Calu3 (cell line): ENCODE measurements around the gene TNS1. TPM values are rescaled to one million over a fixed set of nuclear protein-coding genes. Genes with fewer than 3 reads are reported as not detected.

Experiments
- BruUV-seq: library from RNA; stranded (reverse); fragments of 400-500 nt; replicated peaks from 2 replicates; lab custom pipeline; 2021; lab: Mats Ljungman, UMichigan
- CTCF ChIA-PET: fragments of 300-600 bp; sonication (Branson Sonifier 250); formaldehyde crosslinking; loops from one replicate; lab custom pipeline; 2022; ENCODE audit warnings: antibody characterized with exemption; lab: Charles Lee
- DNase-seq: peaks from one replicate; pipeline ENCODE4 v3.0.0; 2022
- H3K27ac Mint-ChIP-seq: one replicate; pipeline ENCODE4 v1.8.0; 2022; ENCODE audit warnings: mixed read lengths; ENCODE audit not compliant: unreplicated experiment
- H3K27me3 Mint-ChIP-seq: one replicate; pipeline ENCODE4 v1.8.0; 2022; ENCODE audit warnings: mixed read lengths; ENCODE audit not compliant: unreplicated experiment
- H3K36me3 Mint-ChIP-seq: one replicate; pipeline ENCODE4 v1.8.0; 2022; ENCODE audit warnings: mild to moderate bottlenecking, moderate library complexity, mixed read lengths; ENCODE audit not compliant: insufficient read depth, unreplicated experiment
- H3K4me1 Mint-ChIP-seq: one replicate; pipeline ENCODE4 v1.8.0; 2022; ENCODE audit warnings: mild to moderate bottlenecking, low read depth, mixed read lengths; ENCODE audit not compliant: unreplicated experiment
- H3K4me3 Mint-ChIP-seq: one replicate; pipeline ENCODE4 v1.8.0; 2022; ENCODE audit warnings: mild to moderate bottlenecking, low read depth, moderate library complexity, mixed read lengths; ENCODE audit not compliant: unreplicated experiment
- H3K9me3 Mint-ChIP-seq: one replicate; pipeline ENCODE4 v1.8.0; 2022; ENCODE audit warnings: low read depth, mixed read lengths; ENCODE audit not compliant: unreplicated experiment
- intact Hi-C: fragments of 100-400 bp; cut with micrococcal nuclease; formaldehyde crosslinking; loops from one replicate; pipeline ENCODE4 v1.10.0; 2022; ENCODE audit not compliant: unreplicated experiment
- total RNA-seq: library from RNA; stranded (reverse); gene quantifications from 2 replicates; pipeline ENCODE4 v1.2.3, GENCODE V29; 2022
- TF ChIP-seq, protein P1 (sequence below): fragments of 200-600 bp; IDR thresholded peaks from one replicate; pipeline ENCODE4 v1.8.0; 2022; ENCODE audit warnings: antibody characterized with exemption; ENCODE audit not compliant: unreplicated experiment

TNS1 gene
- total RNA-seq, 1 experiment from 2014 or later, result 2.2 TPM

DNA sequence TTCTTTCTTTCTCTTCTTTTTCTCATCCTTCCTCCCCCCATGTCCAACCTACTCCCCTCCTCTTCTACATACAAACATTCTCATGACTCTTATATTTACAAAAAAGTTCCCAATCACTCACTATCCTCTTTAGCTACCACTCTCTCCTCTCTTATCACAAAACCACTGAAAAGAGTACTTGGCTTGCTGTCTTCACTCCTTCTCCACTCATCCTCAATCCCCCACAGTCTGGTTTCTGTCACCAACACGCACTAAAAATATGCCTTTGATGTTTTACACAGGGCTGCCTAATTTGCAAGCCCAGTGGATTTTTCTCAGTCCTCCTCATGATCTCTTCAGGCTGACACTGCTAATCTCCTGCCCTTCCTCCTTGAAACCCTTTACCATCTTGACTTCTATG lies 159.5 kb downstream of the TNS1 start:
- no TSS peak for BruUV-seq
- CTCF ChIA-PET, result no interaction called here
- no peak for DNase-seq
- intact Hi-C loops, result no loop called here
- H3K36me3 Mint-ChIP-seq, result no peaks in the 10 kb centered on the region
- H3K4me3 Mint-ChIP-seq, result no peak overlapping the region
- H3K9me3 Mint-ChIP-seq, result no peaks in the 10 kb centered on the region
- TF ChIP-seq, protein P1, sequence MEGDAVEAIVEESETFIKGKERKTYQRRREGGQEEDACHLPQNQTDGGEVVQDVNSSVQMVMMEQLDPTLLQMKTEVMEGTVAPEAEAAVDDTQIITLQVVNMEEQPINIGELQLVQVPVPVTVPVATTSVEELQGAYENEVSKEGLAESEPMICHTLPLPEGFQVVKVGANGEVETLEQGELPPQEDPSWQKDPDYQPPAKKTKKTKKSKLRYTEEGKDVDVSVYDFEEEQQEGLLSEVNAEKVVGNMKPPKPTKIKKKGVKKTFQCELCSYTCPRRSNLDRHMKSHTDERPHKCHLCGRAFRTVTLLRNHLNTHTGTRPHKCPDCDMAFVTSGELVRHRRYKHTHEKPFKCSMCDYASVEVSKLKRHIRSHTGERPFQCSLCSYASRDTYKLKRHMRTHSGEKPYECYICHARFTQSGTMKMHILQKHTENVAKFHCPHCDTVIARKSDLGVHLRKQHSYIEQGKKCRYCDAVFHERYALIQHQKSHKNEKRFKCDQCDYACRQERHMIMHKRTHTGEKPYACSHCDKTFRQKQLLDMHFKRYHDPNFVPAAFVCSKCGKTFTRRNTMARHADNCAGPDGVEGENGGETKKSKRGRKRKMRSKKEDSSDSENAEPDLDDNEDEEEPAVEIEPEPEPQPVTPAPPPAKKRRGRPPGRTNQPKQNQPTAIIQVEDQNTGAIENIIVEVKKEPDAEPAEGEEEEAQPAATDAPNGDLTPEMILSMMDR, result no peak
- peaks cover under 1% of the 10 kb centered on the region for H3K27me3 Mint-ChIP-seq
- no peaks in the 10 kb centered on the region for H3K4me1 Mint-ChIP-seq
- H3K27ac Mint-ChIP-seq, result no peak overlapping the region

DNA sequence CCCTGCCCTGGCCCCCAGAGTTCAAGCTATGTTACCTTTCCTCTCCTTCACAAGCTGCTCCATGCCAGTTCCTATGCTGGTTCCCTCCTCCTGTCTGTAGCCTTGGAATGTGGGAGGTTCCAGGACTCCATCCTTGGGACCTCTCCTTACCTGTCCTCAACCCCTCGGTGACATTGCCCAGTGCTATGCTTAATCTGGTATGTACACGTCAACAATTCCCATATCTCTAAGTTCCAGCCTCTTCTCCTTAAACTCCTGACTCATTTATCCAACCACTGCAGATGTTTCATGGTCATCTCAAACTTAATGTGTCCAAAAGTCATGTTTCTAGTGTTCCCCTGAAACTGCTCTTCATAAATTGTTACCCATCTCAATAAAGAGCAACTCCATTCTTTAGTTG lies 160.8 kb downstream of the TNS1 start:
- DNase-seq, result no peak
- no TSS peak for BruUV-seq
- H3K4me3 Mint-ChIP-seq, result no peak overlapping the region

DNA sequence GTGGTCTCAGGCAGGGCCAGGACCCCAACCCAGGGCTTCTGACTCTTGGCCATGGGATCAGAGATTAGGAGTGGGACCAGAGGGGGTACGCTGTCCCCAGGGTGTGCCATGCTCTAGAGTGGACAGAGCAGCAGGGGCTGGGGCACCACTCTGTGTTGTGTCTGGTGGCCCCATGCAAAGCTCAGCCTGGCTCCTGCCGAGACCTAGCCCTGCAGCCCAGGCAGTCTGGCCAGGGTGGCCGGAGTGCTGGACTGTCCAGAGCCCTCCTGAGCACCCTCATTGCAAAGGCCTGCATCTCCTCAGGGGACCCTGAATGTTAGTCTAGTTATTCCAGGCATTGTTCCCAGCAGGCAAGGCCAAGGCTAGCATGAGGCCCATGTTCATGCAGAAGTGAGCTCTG lies 162.3 kb downstream of the TNS1 start:
- TF ChIP-seq, protein P1, result no peak
- CTCF ChIA-PET, result no interaction called here
- BruUV-seq, result no TSS peak
- DNase-seq, result no peak
- Mint-ChIP-seq H3K27ac (no peak overlapping the region), H3K4me3 (no peak overlapping the region), H3K4me1 (no peaks in the 10 kb centered on the region), H3K9me3 (no peaks in the 10 kb centered on the region), H3K36me3 (no peaks in the 10 kb centered on the region), H3K27me3 (peaks cover 28% of the 10 kb centered on the region)
- intact Hi-C loops, result no loop called here

More for the DNA sequence above, 160.8 kb downstream of the TNS1 start:
- TF ChIP-seq, protein P1, result no peak
- CTCF ChIA-PET, result no interaction called here
- Mint-ChIP-seq H3K9me3 (no peaks in the 10 kb centered on the region), H3K27me3 (peaks cover 13% of the 10 kb centered on the region), H3K27ac (no peak overlapping the region), H3K36me3 (no peaks in the 10 kb centered on the region), H3K4me1 (no peaks in the 10 kb centered on the region)
- intact Hi-C loops, result no loop called here

DNA sequence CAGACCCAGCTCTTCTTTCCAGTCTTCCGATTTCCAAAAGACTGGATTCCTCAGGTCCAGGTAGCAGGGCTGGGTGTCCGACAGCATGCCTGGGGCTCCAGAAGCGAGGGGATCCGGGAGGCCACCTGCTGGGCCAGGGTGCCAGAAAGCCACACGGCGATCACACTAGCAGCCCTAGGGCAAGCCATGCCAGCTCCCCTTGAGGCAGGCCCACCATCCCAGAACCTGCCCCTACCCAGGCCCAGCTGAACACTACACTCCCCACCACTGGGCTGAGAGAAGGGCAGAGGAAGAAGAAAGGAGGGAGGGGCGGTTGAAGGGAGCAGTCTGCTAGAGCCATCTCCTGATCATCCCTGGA lies 163.1 kb downstream of the TNS1 start:
- intact Hi-C loops, result no loop called here
- no TSS peak for BruUV-seq
- CTCF ChIA-PET, result no interaction called here
- Mint-ChIP-seq H3K4me3 (no peak overlapping the region), H3K27me3 (peaks cover 36% of the 10 kb centered on the region), H3K9me3 (no peaks in the 10 kb centered on the region), H3K27ac (no peak overlapping the region), H3K36me3 (no peaks in the 10 kb centered on the region), H3K4me1 (no peaks in the 10 kb centered on the region)
- no peak for DNase-seq
- TF ChIP-seq, protein P1, result no peak
